Stimulated activated CD8-positive, alpha-beta memory T cell treated with anti-CD3 and anti-CD28 coated beads, Interleukin-12 subunit alpha, Interleukin-12 subunit beta, amount 100 ng/mL, for 1 hour (primary cell): ENCODE data around the gene RAB7A.

Source experiments
- DNase-seq: peaks from one replicate; pipeline ENCODE4 v3.0.0-alpha.2; 2020; ENCODE audit warnings: low read depth

The RAB7A gene

DNA sequence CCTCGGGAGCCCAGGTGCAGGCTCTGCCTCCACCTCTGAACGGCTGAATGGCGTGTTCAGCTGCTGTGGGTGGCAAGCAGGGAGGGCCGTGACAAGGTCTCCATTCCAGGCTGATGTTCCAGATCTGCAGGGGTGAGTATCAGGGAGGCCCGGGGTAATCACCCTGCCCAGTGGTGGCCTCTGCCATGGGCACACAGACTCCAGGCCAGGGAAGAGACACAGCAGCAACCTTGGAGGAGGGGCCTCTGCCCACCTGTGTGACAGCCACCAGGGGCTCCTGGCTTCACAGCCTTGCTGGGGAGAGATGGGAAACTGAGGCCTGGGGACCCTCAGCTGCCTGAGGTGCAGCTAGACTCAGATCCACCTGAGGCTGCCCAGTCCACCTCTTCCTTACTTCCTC is 127.8 kb downstream of the RAB7A start:
- DNase-seq: no peak

DNA sequence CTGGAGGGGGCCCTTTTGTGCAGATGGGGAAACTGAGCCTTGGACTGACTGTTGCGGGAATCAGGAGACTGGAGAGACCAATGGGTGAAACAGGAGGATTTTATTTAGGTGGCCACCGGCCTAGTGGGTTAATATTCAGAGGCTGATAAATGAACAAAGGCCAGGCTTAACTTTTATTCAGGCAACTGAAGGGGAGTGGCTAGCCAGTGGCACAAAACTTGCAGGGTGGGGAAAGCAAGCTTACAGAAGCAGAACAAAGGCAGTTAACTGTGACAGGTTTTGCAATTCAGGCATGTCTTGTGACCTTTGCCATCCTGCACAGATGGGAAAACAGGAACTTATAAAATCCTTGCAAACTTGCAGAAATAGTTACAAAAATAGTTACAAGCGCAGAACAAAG is 128.5 kb downstream of the RAB7A start:
- DNase-seq: no peak

DNA sequence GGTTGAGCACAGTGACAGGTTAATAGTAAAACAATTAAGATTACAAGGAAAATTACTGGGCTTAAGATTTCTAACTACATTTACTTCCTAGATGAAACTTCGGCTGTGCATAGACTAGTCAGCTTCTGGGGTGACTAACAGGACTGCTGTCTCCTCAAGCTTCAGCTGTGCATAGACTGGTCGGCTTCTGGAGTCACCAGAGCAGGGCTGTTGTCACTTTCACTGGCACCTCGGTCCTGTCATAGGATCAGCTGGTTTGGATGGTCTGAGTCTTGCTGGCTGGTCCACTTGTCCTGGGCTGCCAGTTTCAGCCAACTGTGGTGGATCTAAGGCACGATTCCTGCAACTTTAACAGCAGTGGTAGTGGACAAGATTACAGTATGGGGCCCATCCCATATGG is 129.6 kb downstream of the RAB7A start:
- no peak for DNase-seq

DNA sequence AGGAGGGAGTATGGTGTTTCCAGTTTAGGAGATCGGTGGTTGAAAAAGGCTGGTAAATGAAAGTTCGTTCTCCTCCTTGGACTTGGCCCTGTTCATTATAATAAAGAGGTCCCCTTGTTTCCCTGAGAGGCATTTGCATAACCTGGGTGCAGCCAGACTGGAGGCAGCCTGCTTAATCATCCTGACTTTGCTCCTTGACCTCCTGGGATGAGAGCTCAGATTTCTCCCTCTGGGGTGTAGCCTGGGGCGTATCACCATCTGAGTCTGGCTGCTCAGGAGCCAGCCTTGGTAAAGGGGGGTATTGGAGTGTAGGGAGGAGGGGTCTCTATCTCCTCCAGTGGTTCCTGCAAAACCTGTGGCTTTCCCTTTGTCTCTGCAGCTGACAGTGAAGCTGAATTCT is 132.2 kb downstream of the RAB7A start:
- DNase-seq: no peak

DNA sequence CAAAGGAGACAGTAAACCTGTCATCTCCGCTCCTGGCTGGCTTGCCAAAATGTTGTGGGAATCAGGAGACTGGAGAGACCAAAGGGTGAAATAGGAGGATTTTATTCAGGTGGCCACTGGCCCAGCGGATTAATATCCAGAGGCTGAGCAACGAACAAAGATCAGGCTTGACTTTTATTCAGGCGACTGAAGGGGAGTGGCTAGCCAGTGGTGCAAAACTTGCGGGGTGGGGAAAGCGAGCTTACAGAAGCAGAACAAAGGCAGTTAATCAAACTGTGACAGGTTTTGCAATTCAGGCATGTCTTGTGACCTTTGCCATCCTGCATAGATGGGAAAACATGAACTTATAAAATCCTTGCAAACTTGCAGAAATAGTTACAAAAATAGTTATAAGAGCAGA is 133.6 kb downstream of the RAB7A start:
- DNase-seq: no peak

DNA sequence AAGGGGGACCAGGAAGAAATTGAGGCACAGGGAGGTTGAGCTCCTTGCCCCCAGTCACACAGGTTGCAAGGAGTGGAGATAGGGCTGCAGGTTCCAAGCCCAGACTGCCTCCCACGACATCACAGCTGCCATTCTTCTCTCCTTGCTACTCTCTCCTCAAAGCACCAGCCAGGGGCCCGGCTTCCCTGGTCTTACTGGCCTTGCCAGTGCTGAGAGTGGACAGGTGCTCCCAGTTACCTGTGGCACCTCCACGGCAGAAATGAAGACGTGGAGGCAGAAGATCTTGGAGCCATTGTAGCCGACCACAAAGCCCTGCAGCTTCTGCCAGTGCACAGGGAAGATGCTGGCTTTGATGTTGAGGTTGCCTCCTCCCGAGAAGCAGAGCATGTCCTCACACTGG is 135.5 kb downstream of the RAB7A start:
- DNase-seq: no peak

DNA sequence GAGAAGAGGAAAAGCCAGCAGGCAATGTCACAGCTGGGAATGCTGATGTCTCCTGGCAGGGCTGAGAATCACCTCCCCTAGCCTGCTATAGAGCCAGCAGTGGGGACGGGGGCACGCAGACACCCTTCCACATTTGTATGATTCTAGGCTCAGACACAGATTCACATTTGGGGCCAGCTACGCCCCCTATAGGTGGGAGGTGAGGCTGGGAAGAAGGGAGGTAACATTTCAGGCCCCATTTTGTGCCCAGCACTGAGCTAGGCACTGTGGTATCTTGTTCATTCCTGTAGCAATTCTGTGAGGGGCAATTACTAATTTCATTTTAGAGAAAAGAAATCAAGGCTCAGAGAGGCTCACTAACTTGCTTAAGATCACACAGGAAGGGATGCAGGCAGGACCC is 137.6 kb downstream of the RAB7A start:
- no peak for DNase-seq
